Astrocyte of the spinal cord (primary cell): ENCODE measurements around the gene GALNT16.

Source experiments
- DNase-seq: peaks from one replicate; pipeline ENCODE4 v3.0.0; 2011; ENCODE audit warnings: low read depth, low spot score
- H3K4me3 ChIP-seq: 2 replicates; pipeline ENCODE4 v1.5.1; 2011; ENCODE audit warnings: low read depth, mild to moderate bottlenecking, low read length, moderate library complexity
- CTCF ChIP-seq: IDR thresholded peaks from 2 replicates; pipeline ENCODE4 v1.5.1; 2012; ENCODE audit warnings: low read depth, mild to moderate bottlenecking, low read length, inconsistent platforms
- in situ Hi-C: cut with HindIII; loops from 2 replicates; pipeline ENCODE4 v1.10.0; 2017; ENCODE audit warnings: low sequenced_read_pairs

GALNT16 gene

GRCh38 chr14:69337984-69338383, 78.0 kb downstream of the GALNT16 start:
- no peak for DNase-seq
- H3K4me3 ChIP-seq = no peak overlapping the region
- in situ Hi-C loops = no loop called here
- no peak for TF ChIP-seq CTCF

- no peak overlapping the region for H3K4me3 ChIP-seq
- TF ChIP-seq CTCF = no peak
- in situ Hi-C loops = no loop called here
- DNase-seq = no peak
Measured at GRCh38 chr14:69339426-69339825, 79.5 kb downstream of the GALNT16 start.

GRCh38 chr14:69342928-69343525, 83.1 kb downstream of the GALNT16 start:
- DNase-seq = no peak
- in situ Hi-C loops = no loop called here
- TF ChIP-seq CTCF = no peak
- H3K4me3 ChIP-seq = no peak overlapping the region

GRCh38 chr14:69344171-69344570, 84.2 kb downstream of the GALNT16 start:
- H3K4me3 ChIP-seq = no peak overlapping the region
- in situ Hi-C loops = no loop called here
- TF ChIP-seq CTCF = no peak
- no peak for DNase-seq

- no peak for TF ChIP-seq CTCF
- DNase-seq = no peak
- in situ Hi-C loops = no loop called here
- no peak overlapping the region for H3K4me3 ChIP-seq
Measured at GRCh38 chr14:69345402-69345801, 85.4 kb downstream of the GALNT16 start.

GRCh38 chr14:69346710-69347109, 86.8 kb downstream of the GALNT16 start:
- in situ Hi-C loops = no loop called here
- DNase-seq = no peak
- H3K4me3 ChIP-seq = no peak overlapping the region
- TF ChIP-seq CTCF = peak; percentile 82
